HL-60 (cell line): ENCODE measurements around the gene AIM2.
"Not testable (repeated sequence)": the region's sequence is repeated elsewhere in the genome, so short reads cannot be mapped to it uniquely, and the experiment has no call there.

Experiments
- DNase-seq, 2 experiments: peaks; one replicate each; pipeline ENCODE4 v3.0.0-alpha.2; 2010 to 2020; ENCODE audit warnings: low read depth in 1 of 2, low spot score in 1 of 2
- H3K27ac ChIP-seq: fragments of 250-450 bp; sonication (Bioruptor Pico); replicated peaks from 2 replicates; pipeline ENCODE4 v1.5.1; 2020; ENCODE audit warnings: mild to moderate bottlenecking, moderate library complexity
- H3K27me3 ChIP-seq: fragments of 250-450 bp; sonication (Bioruptor Pico); 2 replicates; pipeline ENCODE4 v1.5.1; 2021; ENCODE audit warnings: mild to moderate bottlenecking, moderate library complexity; ENCODE audit not compliant: insufficient read depth, poor library complexity, severe bottlenecking
- H3K4me3 ChIP-seq: replicated peaks from 2 replicates; pipeline ENCODE4 v1.5.1; 2011; ENCODE audit warnings: mild to moderate bottlenecking, control low read depth, low read length; ENCODE audit not compliant: insufficient read depth
- GABPA ChIP-seq: IDR thresholded peaks from 2 replicates; pipeline ENCODE4 v1.6.1; 2012; ENCODE audit warnings: low read depth
- POLR2AphosphoS5 ChIP-seq: IDR thresholded peaks from 2 replicates; pipeline ENCODE4 v1.6.1; 2012; ENCODE audit warnings: low read depth
- SPI1 ChIP-seq: IDR thresholded peaks from 2 replicates; pipeline ENCODE4 v1.6.1; 2012; ENCODE audit warnings: low read depth, mild to moderate bottlenecking, borderline replicate concordance
- TF ChIP-seq, protein P1 (sequence below): IDR thresholded peaks from 2 replicates; pipeline ENCODE4 v1.6.1; 2012; ENCODE audit warnings: low read depth; ENCODE audit not compliant: insufficient replicate concordance
- TF ChIP-seq, protein P2 (sequence below): IDR thresholded peaks from one replicate; pipeline ENCODE4 v1.5.1; 2011; ENCODE audit warnings: low read length, control low read depth, inconsistent platforms; ENCODE audit not compliant: insufficient read depth

The AIM2 gene

DNA sequence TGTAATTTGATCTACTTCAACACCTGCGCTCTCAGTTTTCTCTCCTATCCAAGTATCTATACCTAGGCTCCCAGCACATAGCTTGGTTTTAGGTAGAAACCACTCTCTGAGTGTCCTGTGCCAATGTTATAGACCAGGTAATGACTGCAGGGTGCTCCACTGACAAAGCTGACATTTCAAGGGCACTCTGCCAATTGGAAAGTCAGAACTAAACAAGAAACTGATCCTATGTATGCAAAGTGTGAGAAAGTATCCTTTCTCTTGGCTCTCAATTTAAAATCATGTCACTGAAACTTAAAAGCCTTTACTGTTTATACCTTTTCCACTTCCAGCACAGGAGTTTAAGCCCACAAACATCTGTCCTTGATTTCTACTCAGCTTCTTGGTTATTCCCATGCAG, 45.0 kb upstream of the AIM2 start:
- TF ChIP-seq, protein P1, sequence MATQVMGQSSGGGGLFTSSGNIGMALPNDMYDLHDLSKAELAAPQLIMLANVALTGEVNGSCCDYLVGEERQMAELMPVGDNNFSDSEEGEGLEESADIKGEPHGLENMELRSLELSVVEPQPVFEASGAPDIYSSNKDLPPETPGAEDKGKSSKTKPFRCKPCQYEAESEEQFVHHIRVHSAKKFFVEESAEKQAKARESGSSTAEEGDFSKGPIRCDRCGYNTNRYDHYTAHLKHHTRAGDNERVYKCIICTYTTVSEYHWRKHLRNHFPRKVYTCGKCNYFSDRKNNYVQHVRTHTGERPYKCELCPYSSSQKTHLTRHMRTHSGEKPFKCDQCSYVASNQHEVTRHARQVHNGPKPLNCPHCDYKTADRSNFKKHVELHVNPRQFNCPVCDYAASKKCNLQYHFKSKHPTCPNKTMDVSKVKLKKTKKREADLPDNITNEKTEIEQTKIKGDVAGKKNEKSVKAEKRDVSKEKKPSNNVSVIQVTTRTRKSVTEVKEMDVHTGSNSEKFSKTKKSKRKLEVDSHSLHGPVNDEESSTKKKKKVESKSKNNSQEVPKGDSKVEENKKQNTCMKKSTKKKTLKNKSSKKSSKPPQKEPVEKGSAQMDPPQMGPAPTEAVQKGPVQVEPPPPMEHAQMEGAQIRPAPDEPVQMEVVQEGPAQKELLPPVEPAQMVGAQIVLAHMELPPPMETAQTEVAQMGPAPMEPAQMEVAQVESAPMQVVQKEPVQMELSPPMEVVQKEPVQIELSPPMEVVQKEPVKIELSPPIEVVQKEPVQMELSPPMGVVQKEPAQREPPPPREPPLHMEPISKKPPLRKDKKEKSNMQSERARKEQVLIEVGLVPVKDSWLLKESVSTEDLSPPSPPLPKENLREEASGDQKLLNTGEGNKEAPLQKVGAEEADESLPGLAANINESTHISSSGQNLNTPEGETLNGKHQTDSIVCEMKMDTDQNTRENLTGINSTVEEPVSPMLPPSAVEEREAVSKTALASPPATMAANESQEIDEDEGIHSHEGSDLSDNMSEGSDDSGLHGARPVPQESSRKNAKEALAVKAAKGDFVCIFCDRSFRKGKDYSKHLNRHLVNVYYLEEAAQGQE: no peak
- TF ChIP-seq GABPA (no peak), POLR2AphosphoS5 (no peak), SPI1 (no peak)
- no peak for DNase-seq
- Histone ChIP-seq H3K27ac (no peak overlapping the region), H3K4me3 (no peak overlapping the region), H3K27me3 (peaks cover 3% of the 10 kb centered on the region)

DNA sequence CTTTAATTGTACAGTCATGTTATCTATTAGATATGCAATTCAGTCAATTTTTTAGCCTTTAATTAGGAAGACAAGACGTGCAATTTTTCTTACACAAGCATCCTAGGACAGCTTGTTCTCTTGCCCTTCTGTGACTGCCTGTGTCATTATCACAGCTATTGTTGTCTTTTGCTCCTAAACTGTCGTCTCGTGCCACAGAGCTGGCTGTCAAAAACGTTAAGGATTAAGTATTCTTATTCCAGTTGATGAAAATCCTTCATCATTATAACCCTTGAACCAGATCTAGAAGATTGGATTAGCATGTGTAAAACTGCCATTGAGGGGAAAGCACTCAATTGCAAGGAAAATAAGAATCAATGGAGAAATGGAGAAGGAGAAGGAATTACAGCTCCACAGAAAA, 43.8 kb upstream of the AIM2 start:
- TF ChIP-seq POLR2AphosphoS5 (no peak), GABPA (no peak), SPI1 (no peak)
- TF ChIP-seq, protein P1: no peak
- TF ChIP-seq, protein P2, sequence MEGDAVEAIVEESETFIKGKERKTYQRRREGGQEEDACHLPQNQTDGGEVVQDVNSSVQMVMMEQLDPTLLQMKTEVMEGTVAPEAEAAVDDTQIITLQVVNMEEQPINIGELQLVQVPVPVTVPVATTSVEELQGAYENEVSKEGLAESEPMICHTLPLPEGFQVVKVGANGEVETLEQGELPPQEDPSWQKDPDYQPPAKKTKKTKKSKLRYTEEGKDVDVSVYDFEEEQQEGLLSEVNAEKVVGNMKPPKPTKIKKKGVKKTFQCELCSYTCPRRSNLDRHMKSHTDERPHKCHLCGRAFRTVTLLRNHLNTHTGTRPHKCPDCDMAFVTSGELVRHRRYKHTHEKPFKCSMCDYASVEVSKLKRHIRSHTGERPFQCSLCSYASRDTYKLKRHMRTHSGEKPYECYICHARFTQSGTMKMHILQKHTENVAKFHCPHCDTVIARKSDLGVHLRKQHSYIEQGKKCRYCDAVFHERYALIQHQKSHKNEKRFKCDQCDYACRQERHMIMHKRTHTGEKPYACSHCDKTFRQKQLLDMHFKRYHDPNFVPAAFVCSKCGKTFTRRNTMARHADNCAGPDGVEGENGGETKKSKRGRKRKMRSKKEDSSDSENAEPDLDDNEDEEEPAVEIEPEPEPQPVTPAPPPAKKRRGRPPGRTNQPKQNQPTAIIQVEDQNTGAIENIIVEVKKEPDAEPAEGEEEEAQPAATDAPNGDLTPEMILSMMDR: no peak
- H3K27ac ChIP-seq: no peak overlapping the region
- H3K27me3 ChIP-seq: peaks cover 3% of the 10 kb centered on the region
- H3K4me3 ChIP-seq: no peak overlapping the region
- DNase-seq: no peak

DNA sequence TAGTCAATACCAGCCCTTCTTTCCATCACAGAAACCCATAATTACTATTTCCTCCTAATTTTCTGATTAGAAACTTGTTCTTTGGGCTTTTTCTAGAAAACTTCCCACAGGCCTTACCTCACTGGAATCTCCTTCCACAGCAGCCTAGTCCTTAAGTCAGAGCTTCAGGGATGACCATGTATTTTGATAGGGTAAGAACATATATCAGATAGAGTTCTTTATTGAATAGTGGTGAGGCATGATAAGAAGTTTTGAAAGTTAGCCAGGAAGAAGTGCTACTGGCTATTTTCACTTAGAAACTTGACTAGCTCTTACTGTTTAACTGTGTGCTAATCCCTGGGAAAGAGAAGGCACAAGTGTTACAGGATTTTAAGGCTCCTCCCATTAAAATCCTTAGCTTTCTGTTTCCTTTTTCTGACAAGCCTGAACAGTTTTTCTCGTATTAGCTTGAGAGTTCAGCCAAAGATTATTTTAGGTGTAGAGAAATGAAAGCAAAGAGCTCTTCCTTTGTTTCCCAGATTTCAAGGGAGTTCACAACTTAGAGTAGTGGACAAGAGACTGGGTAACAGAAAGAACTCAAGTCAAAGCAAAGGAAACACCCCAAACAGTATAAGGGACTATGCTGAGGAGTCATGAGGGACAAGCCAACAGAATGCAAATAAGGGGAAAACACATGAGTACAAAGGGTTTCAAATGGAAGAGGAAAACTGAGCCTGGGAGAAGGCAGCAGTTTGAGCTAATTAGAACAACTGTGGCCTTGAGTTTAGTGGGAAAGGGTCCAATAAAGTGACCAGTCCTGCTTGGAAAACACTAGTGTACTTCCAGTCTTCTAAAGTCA, 37.2 kb upstream of the AIM2 start:
- H3K4me3 ChIP-seq: no peak overlapping the region
- TF ChIP-seq, protein P2: no peak
- TF ChIP-seq SPI1 (no peak), POLR2AphosphoS5 (no peak), GABPA (no peak)
- TF ChIP-seq, protein P1: no peak
- H3K27ac ChIP-seq: no peak overlapping the region
- no peaks in the 10 kb centered on the region for H3K27me3 ChIP-seq
- no peak for DNase-seq

DNA sequence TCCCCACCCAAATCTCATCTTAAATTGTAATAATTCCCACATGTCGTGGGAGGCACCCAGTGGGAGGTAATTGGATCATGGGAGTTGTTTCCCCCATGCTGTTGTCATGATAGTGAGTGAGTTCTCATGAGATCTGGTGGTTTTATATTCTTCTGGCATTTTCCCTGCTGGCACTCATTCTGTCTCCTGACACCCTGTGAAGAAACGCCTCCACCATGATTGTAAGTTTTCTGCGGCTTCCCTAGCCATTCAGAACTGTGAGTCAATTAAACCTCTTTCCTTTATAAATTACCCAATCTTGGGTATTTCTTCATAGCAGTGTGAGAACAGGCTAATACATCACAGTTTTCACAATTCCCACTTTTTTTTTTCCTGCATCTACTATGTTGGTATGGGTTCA, 26.5 kb upstream of the AIM2 start:
- not testable (repeated sequence) for H3K27ac ChIP-seq, H3K4me3 ChIP-seq, H3K27me3 ChIP-seq, DNase-seq
